ENCODE results near the gene LZTS2.

The LZTS2 gene

GRCh38 chr10:101056365-101057151 is 57.0 kb downstream of the LZTS2 start:
- DNase-seq, result no peak
